SJSA1 (cell line): ENCODE measurements around the gene TBX2. TPM values are rescaled to one million over a fixed set of nuclear protein-coding genes. Genes with fewer than 3 reads are reported as not detected.
A peak's percentile ranks its signal among the peaks of the same experiment; 100 is the strongest.

ENCODE experiments used
- DNase-seq, 2 experiments: peaks; one replicate each; pipeline ENCODE4 v3.0.0-alpha.2; 2015 to 2020; ENCODE audit warnings: low spot score in 2 of 2, low read depth in 1 of 2
- H3K27ac ChIP-seq: fragments of 250-450 bp; sonication (Bioruptor Pico); 2 replicates; pipeline ENCODE4 v1.5.1; 2020; ENCODE audit warnings: mild to moderate bottlenecking, moderate library complexity
- H3K27me3 ChIP-seq: fragments of 250-450 bp; sonication (Bioruptor Pico); replicated peaks from 2 replicates; pipeline ENCODE4 v1.5.1; 2020; ENCODE audit warnings: mild to moderate bottlenecking, moderate library complexity
- H3K36me3 ChIP-seq: fragments of 250-450 bp; sonication (Bioruptor Pico); 2 replicates; pipeline ENCODE4 v1.5.1; 2020; ENCODE audit warnings: mild to moderate bottlenecking
- H3K4me1 ChIP-seq: fragments of 250-450 bp; sonication (Bioruptor Pico); replicated peaks from 2 replicates; pipeline ENCODE4 v1.6.1; 2021; ENCODE audit warnings: mild to moderate bottlenecking
- H3K4me3 ChIP-seq: fragments of 250-450 bp; sonication (Bioruptor Pico); 2 replicates; pipeline ENCODE4 v1.5.1; 2020; ENCODE audit warnings: mild to moderate bottlenecking
- H3K9me3 ChIP-seq: fragments of 250-450 bp; sonication (Bioruptor Pico); replicated peaks from 2 replicates; pipeline ENCODE4 v1.5.1; 2020; ENCODE audit warnings: mild to moderate bottlenecking
- total RNA-seq: library from RNA; depleted of rRNA; stranded (reverse); fragments of >200 nt; shearing (Covaris generic); gene quantifications from 2 replicates; pipeline ENCODE4 v1.2.3, GENCODE V29; 2014; rRNA removed

Gene TBX2
- total RNA-seq, 1 experiment from 2014 or later, result 6.8 TPM

- Histone ChIP-seq H3K27ac (no peak overlapping the region), H3K4me3 (no peak overlapping the region), H3K4me1 (no peaks in the 10 kb centered on the region), H3K36me3 (no peaks in the 10 kb centered on the region), H3K27me3 (no peaks in the 10 kb centered on the region), H3K9me3 (peaks cover 21% of the 10 kb centered on the region)
- no peak for DNase-seq
Measured at GRCh38 chr17:61453566-61454380, 54.1 kb downstream of the TBX2 start.

- peak in 1 of 2 experiments; percentile 46 for DNase-seq
- H3K4me1 ChIP-seq, result no peaks in the 10 kb centered on the region
- no peaks in the 10 kb centered on the region for H3K36me3 ChIP-seq
- H3K4me3 ChIP-seq, result no peak overlapping the region
- no peaks in the 10 kb centered on the region for H3K27me3 ChIP-seq
- no peak overlapping the region for H3K27ac ChIP-seq
- H3K9me3 ChIP-seq, result peaks cover 21% of the 10 kb centered on the region
Measured at GRCh38 chr17:61454381-61455323, 55.0 kb downstream of the TBX2 start.

GRCh38 chr17:61455324-61456060 is 55.8 kb downstream of the TBX2 start:
- Histone ChIP-seq H3K9me3 (peaks cover 21% of the 10 kb centered on the region), H3K36me3 (no peaks in the 10 kb centered on the region), H3K4me1 (no peaks in the 10 kb centered on the region), H3K27me3 (no peaks in the 10 kb centered on the region), H3K27ac (no peak overlapping the region), H3K4me3 (no peak overlapping the region)
- DNase-seq, result peak in 1 of 2 experiments; percentile 49

- no peaks in the 10 kb centered on the region for H3K4me1 ChIP-seq
- peaks cover 21% of the 10 kb centered on the region for H3K9me3 ChIP-seq
- no peaks in the 10 kb centered on the region for H3K36me3 ChIP-seq
- H3K27ac ChIP-seq, result no peak overlapping the region
- no peak overlapping the region for H3K4me3 ChIP-seq
- 0 out of 2 replicates have a peak, but pooled peaks cover 3% of the 10 kb centered on the region for H3K27me3 ChIP-seq
- peak in 1 of 2 experiments; percentile 44 for DNase-seq
Measured at GRCh38 chr17:61456061-61456681, 56.5 kb downstream of the TBX2 start.

- 0 out of 2 replicates have a peak, but pooled peaks cover 3% of the 10 kb centered on the region for H3K27me3 ChIP-seq
- no peaks in the 10 kb centered on the region for H3K36me3 ChIP-seq
- H3K27ac ChIP-seq, result no peak overlapping the region
- H3K4me3 ChIP-seq, result no peak overlapping the region
- H3K9me3 ChIP-seq, result peaks cover 21% of the 10 kb centered on the region
- H3K4me1 ChIP-seq, result no peaks in the 10 kb centered on the region
- DNase-seq, result peak in 1 of 2 experiments; percentile 47
Measured at GRCh38 chr17:61456688-61457225, 57.1 kb downstream of the TBX2 start.

GRCh38 chr17:61457226-61457983 is 57.8 kb downstream of the TBX2 start:
- H3K27me3 ChIP-seq, result peaks cover 7% of the 10 kb centered on the region; the same call in 1 of the 2 replicates
- H3K4me1 ChIP-seq, result 0 out of 2 replicates have a peak, but pooled peaks cover 4% of the 10 kb centered on the region
- H3K27ac ChIP-seq, result no peak overlapping the region
- H3K36me3 ChIP-seq, result no peaks in the 10 kb centered on the region
- H3K4me3 ChIP-seq, result no peak overlapping the region
- peaks cover 21% of the 10 kb centered on the region for H3K9me3 ChIP-seq
- peak in 1 of 2 experiments; percentile 39 for DNase-seq

- Histone ChIP-seq H3K9me3 (peaks cover 21% of the 10 kb centered on the region), H3K27ac (no peak overlapping the region), H3K4me1 (0 out of 2 replicates have a peak, but pooled peaks cover 4% of the 10 kb centered on the region), H3K4me3 (no peak overlapping the region), H3K36me3 (no peaks in the 10 kb centered on the region), H3K27me3 (peaks cover 7% of the 10 kb centered on the region; the same call in 1 of the 2 replicates)
- DNase-seq, result peak in 1 of 2 experiments; percentile 36
Measured at GRCh38 chr17:61458000-61458399, 58.4 kb downstream of the TBX2 start.

- Histone ChIP-seq H3K36me3 (no peaks in the 10 kb centered on the region), H3K4me3 (no peak overlapping the region), H3K27me3 (peaks cover 7% of the 10 kb centered on the region; the same call in 1 of the 2 replicates), H3K27ac (no peak overlapping the region), H3K4me1 (0 out of 2 replicates have a peak, but pooled peaks cover 4% of the 10 kb centered on the region), H3K9me3 (peaks cover 21% of the 10 kb centered on the region)
- peak in 1 of 2 experiments; percentile 12 for DNase-seq
Measured at GRCh38 chr17:61458421-61459141, 58.9 kb downstream of the TBX2 start.

Other genes with a start within 250 kb of the TBX2 start
- gene TBX4, start 52.6 kb downstream of the TBX2 start, total RNA-seq, result 0.05 TPM in 1 of 2 replicates, not detected in the other
- not detected in 2 replicates for gene NACA2, start 191.4 kb downstream of the TBX2 start, total RNA-seq